Upper lobe of left lung (tissue), 4 donors: Measurements from ENCODE around the gene OBSCN.

ENCODE experiments used
- POLR2A ChIP-seq, 4 donors: fragments of 450-650 bp; IDR thresholded peaks; one replicate each; pipeline ENCODE4 v1.5.1; 2016 to 2017; ENCODE audit warnings: antibody characterized with exemption in 4 of 4, mild to moderate bottlenecking in 2 of 4
- TF ChIP-seq, protein P1 (sequence below), 6 experiments: fragments of 450-650 bp in 4 of 6; fragments of 200-600 bp in 2 of 6; sonication (generic) in 2 of 6; IDR thresholded peaks; one replicate each; pipeline ENCODE4 v1.5.1; 2016 to 2019; ENCODE audit warnings: antibody characterized with exemption in 6 of 6

GRCh38 chr1:228304225-228304624 is 96.4 kb downstream of the OBSCN start:
- TF ChIP-seq, protein P1, sequence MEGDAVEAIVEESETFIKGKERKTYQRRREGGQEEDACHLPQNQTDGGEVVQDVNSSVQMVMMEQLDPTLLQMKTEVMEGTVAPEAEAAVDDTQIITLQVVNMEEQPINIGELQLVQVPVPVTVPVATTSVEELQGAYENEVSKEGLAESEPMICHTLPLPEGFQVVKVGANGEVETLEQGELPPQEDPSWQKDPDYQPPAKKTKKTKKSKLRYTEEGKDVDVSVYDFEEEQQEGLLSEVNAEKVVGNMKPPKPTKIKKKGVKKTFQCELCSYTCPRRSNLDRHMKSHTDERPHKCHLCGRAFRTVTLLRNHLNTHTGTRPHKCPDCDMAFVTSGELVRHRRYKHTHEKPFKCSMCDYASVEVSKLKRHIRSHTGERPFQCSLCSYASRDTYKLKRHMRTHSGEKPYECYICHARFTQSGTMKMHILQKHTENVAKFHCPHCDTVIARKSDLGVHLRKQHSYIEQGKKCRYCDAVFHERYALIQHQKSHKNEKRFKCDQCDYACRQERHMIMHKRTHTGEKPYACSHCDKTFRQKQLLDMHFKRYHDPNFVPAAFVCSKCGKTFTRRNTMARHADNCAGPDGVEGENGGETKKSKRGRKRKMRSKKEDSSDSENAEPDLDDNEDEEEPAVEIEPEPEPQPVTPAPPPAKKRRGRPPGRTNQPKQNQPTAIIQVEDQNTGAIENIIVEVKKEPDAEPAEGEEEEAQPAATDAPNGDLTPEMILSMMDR (IDR thresholded peaks at IDR 0.05) = no peak
- TF ChIP-seq POLR2A (IDR thresholded peaks at IDR 0.05) = no peak
